HG02678 (cell line): ENCODE data around the gene STRBP.
"Not testable (repeated sequence)": the region's sequence is repeated elsewhere in the genome, so short reads cannot be mapped to it uniquely, and the experiment has no call there.

Experiments used
- ATAC-seq: cut with Tn5 transposase; IDR thresholded peaks from one replicate; pipeline ENCODE4 v1.9.1; 2021; ENCODE audit warnings: mild to moderate bottlenecking, moderate library complexity; ENCODE audit not compliant: unreplicated experiment

STRBP gene

DNA sequence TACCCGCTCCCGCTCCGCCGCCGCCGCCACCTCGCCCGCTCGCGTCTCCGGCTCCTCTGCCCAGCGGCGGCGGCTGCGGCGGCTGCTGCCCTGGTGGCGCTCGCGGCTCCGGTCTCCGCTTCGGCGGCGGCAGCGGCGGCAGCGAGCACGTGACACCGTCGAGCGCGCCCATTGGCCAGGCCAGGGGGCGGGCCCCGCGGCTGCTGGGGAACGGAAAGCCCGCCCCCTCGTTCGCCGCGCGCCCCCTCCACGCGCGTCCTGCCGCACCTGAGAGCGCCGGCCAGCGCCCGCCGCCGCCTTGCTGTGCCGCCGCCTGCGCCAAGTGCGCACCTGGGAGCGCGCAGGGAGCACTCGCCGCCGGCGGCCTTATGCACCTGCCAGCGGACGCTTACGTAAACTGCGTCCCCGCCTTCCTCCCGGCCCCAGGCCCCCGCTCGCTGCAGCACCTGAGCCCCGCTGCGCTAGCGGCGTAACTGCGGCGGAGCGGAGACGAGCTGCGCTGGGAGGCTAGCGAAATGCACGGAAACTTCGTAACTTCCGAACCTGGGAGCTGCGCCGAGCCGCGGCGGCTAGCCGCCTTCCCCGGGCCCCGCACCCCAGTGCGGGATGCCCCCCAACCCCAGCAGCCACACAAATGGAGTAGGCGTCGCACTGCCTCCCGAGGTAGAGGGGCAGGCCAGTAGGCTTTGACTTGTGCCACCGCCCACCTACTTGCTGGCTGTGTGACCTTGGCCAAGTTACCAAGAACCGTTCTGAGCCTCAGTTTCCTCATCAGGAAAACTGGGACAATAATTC lies at the start of gene STRBP:
TSS of gene STRBP (minus strand) at position 122 of the 795 bp plus-strand sequence. CDS start 84,452 bp downstream, outside the sequence.
- ATAC-seq: peak; percentile 92

DNA sequence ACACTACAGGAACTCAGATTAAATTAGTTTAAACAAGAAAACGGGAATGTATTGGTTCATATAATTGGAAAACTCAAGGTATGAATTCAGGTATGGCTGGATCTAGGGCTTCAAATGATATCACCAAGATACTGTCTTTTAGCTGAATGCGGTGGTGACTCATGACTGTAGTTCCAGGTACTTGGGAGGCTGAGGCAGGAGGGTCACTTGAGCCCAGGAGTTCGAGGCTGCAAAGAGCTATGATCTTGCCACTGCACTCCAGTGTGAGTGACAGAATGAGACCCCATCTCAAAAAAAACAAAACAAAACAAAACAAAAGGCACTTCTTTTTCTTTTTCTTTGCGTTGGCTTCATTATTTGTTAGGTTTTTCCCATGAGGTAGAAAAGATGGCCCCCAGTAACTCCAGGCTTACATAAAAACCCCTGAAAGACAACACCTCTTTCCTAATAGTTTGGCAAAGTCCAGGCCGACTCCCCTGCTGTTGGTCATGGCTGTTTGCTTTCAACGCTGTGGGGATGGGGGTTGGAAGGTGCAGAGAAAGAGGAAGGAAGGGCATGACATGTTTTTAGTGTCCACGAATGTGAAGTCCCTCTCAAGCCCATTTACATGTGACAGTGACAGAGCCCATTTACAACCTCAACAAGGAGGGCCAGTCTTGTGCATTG lies 47.8 kb upstream of the STRBP start:
- ATAC-seq: no peak

DNA sequence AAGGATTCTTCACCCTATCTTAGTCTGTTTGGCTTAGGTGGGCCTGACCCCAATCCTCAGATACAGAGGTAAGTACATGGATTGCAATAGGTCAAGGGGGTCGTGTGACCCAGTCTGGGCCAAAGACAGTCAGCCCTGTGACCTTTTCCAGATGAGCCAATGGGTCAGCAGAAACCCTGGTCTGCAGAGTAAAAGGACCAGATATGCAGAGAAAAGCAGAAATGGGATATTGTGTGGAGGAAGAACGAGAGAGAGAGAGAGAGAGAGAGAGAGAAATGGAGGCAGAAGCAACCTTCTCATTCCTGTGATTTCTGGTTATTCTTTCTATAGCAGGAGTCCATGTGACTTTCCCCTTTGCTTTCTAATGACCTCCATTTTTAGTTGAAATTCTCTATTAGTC lies 47.2 kb upstream of the STRBP start:
- ATAC-seq: no peak

DNA sequence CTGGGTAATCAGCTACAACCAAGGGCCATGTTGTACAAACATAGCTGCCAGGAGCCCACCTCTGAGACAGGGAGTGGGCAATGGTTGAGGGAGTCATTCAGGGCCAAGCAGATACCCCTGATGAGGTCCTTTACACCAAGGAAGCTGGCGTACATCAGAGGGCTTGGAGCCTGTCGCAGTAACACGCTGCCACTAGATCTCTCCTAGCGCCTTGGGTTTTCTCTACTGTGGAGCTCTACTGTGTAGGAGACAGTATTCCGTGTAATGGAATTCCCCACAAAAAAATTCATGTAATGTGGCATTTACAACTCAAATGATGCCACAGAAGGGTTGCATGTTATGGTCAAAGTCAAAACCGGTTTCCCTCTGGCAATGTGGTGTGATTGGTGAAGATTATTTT lies 46.2 kb upstream of the STRBP start:
- ATAC-seq: no peak

DNA sequence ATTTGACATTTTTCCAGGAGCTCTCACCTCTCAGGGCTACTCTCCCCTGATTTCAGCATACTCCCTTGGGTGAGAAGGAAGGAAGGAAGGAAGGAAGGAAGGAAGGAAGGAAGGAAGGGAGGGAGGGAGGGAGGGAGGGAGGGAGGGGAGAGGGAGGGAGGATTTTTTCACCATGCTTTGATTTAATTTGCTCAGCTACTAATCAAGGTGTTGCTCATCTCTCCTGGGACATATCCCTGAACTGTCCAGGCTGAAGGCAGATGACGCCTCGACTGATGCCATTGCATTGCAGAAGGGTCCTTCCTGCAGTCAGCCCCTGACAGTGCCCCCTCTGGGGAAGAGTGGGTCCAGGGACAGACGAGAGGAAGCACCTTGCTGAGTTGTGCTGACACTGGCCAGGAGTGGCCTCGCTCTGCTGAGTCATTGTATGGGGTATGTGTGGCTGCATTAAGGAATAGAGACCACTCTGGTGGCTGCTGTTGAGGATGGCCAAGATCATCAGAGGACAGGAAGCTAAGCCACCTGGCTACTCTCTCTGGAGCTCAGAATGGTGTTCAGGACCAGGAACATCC lies 44.0 kb upstream of the STRBP start:
- ATAC-seq: no peak

DNA sequence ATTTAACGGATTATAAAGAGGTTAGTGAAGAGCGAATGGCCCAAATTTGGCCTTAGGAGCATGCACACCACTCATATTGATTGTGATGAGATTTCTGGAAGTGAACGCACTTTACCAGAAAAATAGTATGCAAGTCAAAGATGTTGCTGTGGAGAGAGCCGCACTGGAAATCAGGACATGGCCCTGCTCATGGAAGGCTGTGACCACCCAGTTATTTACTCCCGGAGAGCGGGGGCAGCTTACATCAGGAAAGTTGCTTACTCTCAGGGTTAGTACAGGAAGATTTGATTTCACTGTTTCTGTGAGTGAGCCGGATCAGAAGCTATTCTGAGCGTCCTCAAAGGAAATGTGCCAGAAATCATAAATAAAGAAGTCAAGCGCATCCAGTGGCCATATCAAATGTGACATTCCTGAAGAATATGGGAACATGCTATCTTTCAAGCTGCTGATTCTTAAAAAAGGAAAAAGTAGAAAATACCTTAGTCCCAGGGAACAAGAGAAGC lies 42.9 kb upstream of the STRBP start:
- no peak for ATAC-seq

DNA sequence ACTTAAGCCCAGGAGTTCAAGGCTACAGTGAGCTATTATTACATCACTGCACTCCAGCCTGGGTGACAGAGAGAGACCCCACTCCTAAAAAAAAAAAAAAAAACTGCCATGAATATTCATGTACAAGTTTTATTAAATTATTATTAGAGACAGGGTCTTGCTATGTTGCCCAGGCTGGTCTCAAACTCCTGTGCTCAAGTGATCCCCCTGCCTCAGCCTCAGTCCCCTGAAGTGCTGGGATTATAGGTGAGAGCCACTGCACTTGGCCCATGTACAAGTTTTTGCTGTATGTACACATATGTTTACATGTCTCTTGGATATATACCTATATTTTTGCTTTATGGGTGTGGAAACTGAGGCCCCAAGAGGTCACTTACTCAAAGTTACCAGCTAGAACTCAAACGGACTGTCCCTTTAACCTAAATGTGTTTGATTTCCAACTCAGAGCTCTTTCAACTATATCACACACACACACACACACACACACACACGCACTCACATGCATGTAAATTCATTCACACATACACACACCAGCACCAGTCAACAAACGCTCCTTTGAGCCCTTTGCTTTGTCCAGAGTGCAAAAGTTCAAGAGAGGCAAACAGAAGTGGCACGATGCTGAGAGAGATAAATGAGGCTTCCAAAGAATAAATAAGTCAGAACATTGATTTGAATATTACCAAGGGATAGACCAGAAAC lies 42.3 kb upstream of the STRBP start:
- no peak for ATAC-seq

DNA sequence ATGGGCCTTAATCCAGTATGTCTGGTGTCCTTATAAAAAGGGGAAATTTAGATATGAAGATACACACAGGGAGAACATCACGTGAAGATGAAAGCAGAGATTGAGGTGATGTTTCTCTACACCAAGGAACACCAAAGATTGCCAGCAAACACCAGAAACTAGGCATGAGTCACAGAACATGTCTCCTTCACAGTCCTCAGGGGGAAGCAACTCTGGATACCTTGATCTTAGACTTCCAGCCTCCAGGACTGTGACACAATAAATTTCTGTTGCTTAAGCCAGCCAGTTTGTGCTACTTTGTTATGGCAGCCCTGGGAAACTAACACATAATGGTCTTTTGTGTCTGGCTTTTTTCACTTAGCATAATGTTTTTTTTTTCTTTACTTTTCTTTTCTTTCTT lies 41.2 kb upstream of the STRBP start:
- ATAC-seq: no peak

DNA sequence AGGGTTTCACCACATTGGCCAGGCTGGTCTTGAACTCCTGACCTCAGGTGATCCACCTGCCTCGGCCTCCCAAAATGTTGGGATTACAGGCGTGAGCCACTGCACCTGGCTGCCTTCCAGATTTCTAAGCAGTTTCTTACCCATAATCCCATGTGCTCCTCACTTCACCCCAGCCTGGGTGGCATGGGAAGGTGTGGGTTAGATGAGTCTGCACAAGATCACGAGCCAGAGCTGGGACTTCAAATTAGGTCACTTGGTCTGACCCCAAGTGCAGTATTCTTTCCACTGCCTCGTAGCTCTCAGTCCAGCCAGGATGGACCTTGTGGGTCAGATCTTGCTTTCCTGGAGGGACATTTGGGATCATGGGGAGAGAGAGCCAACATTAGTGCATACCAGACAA lies 37.5 kb upstream of the STRBP start:
- ATAC-seq: no peak

DNA sequence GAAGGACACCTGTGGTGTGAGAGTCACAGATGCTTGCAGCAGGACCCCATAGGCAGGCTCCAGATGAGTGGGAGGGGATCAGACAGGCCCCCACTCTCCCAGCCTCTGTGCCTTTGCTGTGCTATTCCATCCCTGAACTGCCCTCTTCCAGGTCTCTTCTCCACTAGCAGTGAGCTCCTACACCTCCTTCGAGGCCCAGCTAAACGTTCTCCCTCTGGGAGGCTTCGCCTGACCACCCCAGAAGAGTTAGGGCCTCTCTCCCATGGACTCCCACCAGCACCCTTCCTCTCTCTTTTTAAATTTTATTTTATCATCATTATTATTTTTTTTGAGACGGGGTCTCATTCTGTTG lies 35.9 kb upstream of the STRBP start:
- ATAC-seq: no peak

DNA sequence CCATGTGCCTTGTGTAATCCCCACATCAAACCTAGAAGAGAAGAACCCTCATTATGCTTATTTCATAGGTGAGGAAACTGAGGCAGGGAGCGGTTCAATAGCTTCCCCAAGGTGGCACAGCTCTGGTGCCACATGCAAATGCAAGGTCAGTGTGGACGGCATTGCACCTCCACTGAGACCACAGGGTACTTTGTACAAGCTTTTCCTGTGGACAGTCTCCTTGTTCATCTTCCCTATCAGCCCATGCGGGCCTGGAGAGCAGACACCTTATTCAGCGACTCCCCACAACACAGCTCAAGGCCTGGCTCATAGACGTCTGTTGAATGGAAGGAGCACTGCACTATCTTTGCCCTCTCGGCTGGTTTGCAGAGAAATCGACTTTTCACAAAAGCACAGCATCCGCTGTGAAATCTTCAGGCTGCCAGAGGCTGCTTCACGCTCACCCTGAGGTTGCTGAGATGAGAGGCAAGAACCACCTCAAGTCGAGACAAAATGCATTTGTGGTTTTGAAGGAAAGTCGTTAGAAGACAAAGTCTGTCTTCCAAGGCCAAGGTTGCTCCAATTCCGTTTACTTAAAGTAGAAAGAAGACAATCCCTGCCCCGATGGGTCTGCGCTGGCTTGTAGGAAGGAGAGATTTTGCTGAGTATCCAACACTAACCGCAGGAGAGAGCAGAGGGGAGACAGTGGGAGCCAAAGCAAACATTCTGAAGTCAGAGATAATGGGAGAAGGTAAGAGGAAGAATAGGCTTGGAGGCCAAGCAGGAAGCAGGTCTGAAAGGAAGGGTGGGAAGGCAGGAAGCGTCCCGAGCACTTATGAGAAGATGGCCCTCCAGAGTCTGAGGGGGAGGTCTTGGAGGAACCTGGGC lies 34.2 kb upstream of the STRBP start:
- ATAC-seq: no peak

DNA sequence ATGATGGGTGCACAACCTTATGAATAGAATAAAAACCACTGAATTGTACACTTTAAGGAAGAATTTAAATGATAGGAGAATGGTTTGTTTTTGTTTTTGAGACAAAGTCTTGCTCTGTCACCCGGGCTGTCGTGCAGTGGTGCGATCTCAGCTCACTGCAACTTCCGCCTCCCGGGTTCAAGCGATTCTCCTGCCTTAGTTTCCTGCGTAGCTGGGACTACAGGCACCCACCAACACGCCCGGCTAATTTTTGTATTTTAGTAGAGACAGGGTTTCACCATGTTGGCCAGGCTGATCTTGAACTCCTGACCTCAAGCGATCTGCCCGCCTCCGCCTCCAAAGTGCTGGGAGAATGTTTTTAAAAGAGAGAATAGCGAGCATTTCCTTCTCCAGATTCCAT lies 33.5 kb upstream of the STRBP start:
- ATAC-seq: not testable (repeated sequence)

DNA sequence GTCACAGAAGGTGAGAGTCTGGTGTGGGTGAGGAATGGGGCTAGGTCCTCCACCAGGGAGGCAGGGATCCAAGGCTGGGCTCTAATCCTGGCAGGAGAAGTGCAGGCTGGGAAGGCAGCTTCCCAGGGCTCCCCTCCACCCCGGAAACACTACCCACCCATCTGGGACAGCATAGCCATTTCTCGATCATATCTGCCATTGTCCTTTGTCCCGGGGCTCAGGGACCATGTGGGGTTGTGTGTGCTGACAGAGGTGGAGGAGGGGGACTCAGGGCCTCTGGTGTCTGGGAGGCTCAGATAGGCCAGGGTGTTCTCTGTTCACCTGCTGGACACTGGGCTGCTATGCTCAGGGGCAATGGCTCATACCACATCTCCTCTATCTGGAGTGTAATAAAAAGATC lies 32.2 kb upstream of the STRBP start:
- ATAC-seq: no peak

DNA sequence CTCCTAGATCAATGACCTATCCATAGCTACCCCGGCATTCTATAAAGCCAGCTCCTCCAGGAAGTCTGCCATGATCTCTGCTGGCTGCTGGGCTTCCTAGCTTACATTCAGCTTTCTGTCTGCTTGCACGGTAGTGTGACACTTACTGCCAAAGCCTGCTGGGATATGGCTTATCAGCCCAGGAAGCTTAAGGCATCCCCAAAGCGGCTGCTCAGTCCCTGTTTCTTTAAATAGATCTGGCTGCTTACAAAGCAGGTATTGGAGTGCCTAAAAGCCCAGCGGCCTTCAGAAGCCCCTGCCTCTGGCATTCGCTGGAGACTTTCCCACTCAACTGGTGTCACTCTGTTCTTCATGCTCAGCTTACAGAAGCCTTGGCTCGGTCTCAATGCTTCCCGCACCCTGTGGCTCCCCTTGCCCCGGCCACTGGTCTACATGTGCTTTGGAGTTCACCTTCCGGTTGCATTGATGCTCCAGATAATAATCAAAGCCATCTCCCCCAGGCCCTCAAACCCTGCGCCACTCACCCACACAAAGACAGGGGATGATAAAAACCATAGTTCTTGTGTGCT lies 31.3 kb upstream of the STRBP start:
- no peak for ATAC-seq

DNA sequence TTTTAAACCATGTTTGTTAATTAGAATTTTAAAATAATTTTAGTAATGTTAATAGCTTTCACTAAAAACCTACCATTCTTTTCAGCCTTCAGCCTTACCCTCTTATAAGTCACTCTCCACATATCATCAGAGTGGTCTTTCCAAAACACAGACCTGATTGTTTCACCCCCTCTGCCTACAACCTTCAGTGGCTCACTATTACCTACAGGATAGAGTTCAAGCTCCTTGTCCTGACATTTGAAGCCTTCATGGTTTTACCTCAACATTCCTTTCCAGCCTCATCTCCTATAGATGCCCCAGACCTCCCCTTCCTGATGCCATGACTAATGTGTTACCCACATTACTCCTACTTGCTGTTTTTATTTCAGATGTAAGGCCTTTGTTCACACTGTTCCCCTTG lies 27.8 kb upstream of the STRBP start:
- ATAC-seq: no peak

DNA sequence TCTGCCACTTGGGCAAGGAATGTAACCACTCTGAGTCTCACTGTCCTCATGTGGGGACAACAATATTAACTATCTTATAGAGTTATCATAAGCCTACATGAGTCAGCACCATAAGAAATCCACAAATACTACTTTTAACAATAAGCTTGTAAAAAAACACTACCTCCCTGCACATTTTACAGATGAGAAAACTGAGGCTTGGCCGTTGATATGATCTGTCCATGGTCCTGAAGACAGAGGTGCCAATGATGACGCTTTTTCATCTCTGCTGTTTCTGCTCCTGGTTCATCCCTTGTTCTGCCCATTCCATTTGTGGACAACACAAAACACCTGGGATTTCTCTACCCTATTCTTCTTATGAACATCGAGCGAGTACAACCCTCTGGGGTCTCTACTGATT lies 23.4 kb upstream of the STRBP start:
- ATAC-seq: no peak

DNA sequence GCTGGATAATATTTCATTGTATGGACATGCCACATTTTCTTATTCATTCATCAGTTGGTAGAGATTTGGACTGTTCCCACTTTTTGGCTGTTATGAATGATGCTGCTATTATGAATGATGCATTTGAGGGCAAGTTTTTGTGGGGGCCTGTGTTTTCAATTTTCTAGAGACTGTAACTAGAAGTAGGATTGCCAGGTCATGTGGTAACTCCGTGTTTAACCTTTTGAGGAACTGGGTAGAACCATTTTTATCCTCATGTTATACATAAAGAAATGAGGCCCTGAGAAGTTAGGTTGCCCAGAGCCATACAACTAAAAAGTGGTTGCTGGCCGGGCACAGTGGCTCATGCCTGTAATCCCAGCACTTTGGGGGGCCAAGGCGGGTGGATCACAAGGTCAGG lies 22.4 kb upstream of the STRBP start:
- no peak for ATAC-seq

DNA sequence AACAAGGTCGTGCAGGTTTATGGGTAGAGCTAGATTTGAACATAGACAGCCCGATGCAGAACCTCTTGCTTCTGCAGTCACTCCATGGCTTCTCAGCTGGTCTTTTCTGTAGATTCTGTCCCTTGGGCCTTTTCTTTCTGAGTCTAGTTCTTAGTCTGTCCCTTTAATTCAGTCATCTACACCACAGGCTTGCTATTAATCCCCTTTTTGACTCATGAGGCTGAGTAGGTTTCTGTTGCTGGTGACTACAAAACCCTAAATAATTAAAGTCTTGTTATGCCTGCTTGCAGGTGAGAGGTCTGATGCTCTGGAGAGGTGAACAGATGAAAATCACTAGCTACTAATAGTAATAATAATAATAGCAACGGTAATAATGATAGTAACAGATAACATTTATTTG lies 19.3 kb upstream of the STRBP start:
- ATAC-seq: no peak

DNA sequence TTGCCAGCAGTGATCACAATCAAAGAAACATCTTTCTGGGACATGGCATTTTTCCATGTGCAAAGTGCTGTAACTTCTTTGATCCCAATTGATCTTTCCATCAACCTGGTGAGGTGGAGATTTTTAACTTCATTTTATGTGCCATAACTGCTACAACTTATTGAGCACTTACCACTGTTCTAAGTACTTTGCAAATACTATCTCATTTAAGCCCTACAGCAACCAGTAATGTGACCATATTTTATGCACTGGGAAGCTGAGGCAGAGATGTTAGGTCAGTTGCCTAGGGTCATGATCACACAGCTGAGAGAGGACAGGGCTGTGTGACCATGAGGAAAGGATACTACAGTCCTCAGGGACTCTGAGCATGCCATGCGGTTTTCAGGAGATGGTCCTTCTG lies 17.9 kb upstream of the STRBP start:
- ATAC-seq: no peak

DNA sequence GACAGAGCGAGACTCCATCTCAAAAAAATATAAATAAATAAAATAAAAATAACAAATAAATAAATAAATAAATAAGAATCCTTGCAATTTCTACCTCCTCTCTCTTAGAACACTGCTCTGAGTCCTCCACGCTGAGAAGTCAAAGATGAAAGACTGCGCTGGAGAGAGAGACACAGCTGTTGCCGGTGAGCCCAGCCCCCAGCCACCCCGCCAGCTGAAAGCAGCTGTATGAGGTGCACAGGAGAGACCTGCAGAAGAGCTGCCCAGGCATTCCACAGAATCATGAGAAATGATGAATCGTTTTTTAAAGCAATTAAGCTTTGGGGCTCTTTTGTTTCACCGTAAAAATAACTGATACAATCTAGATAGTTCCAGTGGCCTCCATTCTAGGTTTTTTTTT lies 16.3 kb upstream of the STRBP start:
- no peak for ATAC-seq
